ENCODE results near the gene LUZP1. TPM values are rescaled to one million over a fixed set of nuclear protein-coding genes. Genes with fewer than 3 reads are reported as not detected.

The LUZP1 gene
- total RNA-seq, 1 donor from 2014 or later: 32.0 TPM

GRCh38 chr1:23125489-23125888 is 43.2 kb downstream of the LUZP1 start:
- H3K27me3 Mint-ChIP-seq (ENCODE audit: unreplicated experiment): no peaks in the 10 kb centered on the region
- no peak overlapping the region for H3K4me3 Mint-ChIP-seq (ENCODE audit: unreplicated experiment)
- DNase-seq: no peak
- H3K36me3 Mint-ChIP-seq (ENCODE audit: unreplicated experiment): no peaks in the 10 kb centered on the region
- TF ChIP-seq CTCF (IDR thresholded peaks at IDR 0.05; ENCODE audit: partially characterized antibody, unreplicated experiment): no peak
- H3K4me1 Mint-ChIP-seq (ENCODE audit: low read depth, unreplicated experiment): peaks cover 10% of the 10 kb centered on the region
- H3K9me3 Mint-ChIP-seq (ENCODE audit: unreplicated experiment): no peaks in the 10 kb centered on the region
- no peak overlapping the region for H3K27ac Mint-ChIP-seq (ENCODE audit: unreplicated experiment)

- no peak overlapping the region for H3K27ac Mint-ChIP-seq (ENCODE audit: unreplicated experiment)
- DNase-seq: no peak
- no peaks in the 10 kb centered on the region for H3K36me3 Mint-ChIP-seq (ENCODE audit: unreplicated experiment)
- H3K4me3 Mint-ChIP-seq (ENCODE audit: unreplicated experiment): no peak overlapping the region
- H3K4me1 Mint-ChIP-seq (ENCODE audit: low read depth, unreplicated experiment): peaks cover 8% of the 10 kb centered on the region
- H3K9me3 Mint-ChIP-seq (ENCODE audit: unreplicated experiment): no peaks in the 10 kb centered on the region
- no peak for TF ChIP-seq CTCF (IDR thresholded peaks at IDR 0.05; ENCODE audit: partially characterized antibody, unreplicated experiment)
- no peaks in the 10 kb centered on the region for H3K27me3 Mint-ChIP-seq (ENCODE audit: unreplicated experiment)
These were observed 44.2 kb downstream of the LUZP1 start for GRCh38 chr1:23124259-23125026.

GRCh38 chr1:23123528-23123927 is 45.1 kb downstream of the LUZP1 start:
- no peaks in the 10 kb centered on the region for H3K27me3 Mint-ChIP-seq (ENCODE audit: unreplicated experiment)
- no peak for DNase-seq
- no peak overlapping the region for H3K27ac Mint-ChIP-seq (ENCODE audit: unreplicated experiment)
- H3K4me1 Mint-ChIP-seq (ENCODE audit: low read depth, unreplicated experiment): peaks cover 8% of the 10 kb centered on the region
- no peak for TF ChIP-seq CTCF (IDR thresholded peaks at IDR 0.05; ENCODE audit: partially characterized antibody, unreplicated experiment)
- no peak overlapping the region for H3K4me3 Mint-ChIP-seq (ENCODE audit: unreplicated experiment)
- H3K9me3 Mint-ChIP-seq (ENCODE audit: unreplicated experiment): no peaks in the 10 kb centered on the region
- no peaks in the 10 kb centered on the region for H3K36me3 Mint-ChIP-seq (ENCODE audit: unreplicated experiment)

GRCh38 chr1:23122796-23123195 is 45.9 kb downstream of the LUZP1 start:
- Mint-ChIP-seq H3K4me1 (ENCODE audit: low read depth, unreplicated experiment) (peaks cover 8% of the 10 kb centered on the region), H3K9me3 (ENCODE audit: unreplicated experiment) (no peaks in the 10 kb centered on the region), H3K36me3 (ENCODE audit: unreplicated experiment) (no peaks in the 10 kb centered on the region), H3K27ac (ENCODE audit: unreplicated experiment) (no peak overlapping the region), H3K27me3 (ENCODE audit: unreplicated experiment) (no peaks in the 10 kb centered on the region), H3K4me3 (ENCODE audit: unreplicated experiment) (no peak overlapping the region)
- no peak for TF ChIP-seq CTCF (IDR thresholded peaks at IDR 0.05; ENCODE audit: partially characterized antibody, unreplicated experiment)
- DNase-seq: no peak

GRCh38 chr1:23122023-23122748 is 46.5 kb downstream of the LUZP1 start:
- no peaks in the 10 kb centered on the region for H3K36me3 Mint-ChIP-seq (ENCODE audit: unreplicated experiment)
- H3K27me3 Mint-ChIP-seq (ENCODE audit: unreplicated experiment): no peaks in the 10 kb centered on the region
- no peak overlapping the region for H3K4me3 Mint-ChIP-seq (ENCODE audit: unreplicated experiment)
- no peak for TF ChIP-seq CTCF (IDR thresholded peaks at IDR 0.05; ENCODE audit: partially characterized antibody, unreplicated experiment)
- no peak for DNase-seq
- H3K4me1 Mint-ChIP-seq (ENCODE audit: low read depth, unreplicated experiment): peaks cover 8% of the 10 kb centered on the region
- H3K9me3 Mint-ChIP-seq (ENCODE audit: unreplicated experiment): no peaks in the 10 kb centered on the region
- no peak overlapping the region for H3K27ac Mint-ChIP-seq (ENCODE audit: unreplicated experiment)

Data from glutamatergic neuron (in vitro differentiated cells).